Right cardiac atrium (tissue), 5 donors: Measurements from ENCODE around the gene ADIPOQ. TPM values are rescaled to one million over a fixed set of nuclear protein-coding genes. Genes with fewer than 3 reads are reported as not detected.
"Not testable (repeated sequence)": the region's sequence is repeated elsewhere in the genome, so short reads cannot be mapped to it uniquely, and the experiment has no call there.

Experiments
- ATAC-seq, 2 donors: fragments of 200-7000 bp; cut with Tn5 transposase; one replicate each; pipeline versions ENCODE4 v1.8.0 to v1.9.1; 2020; ENCODE audit warnings: moderate library complexity in 2 of 2, mild to moderate bottlenecking in 1 of 2
- DNase-seq, 3 donors: peaks; one replicate each; pipeline ENCODE4 v3.0.0-alpha.2; 2020
- H3K27ac ChIP-seq: one replicate; pipeline ENCODE4 v1.5.1; 2013; ENCODE audit warnings: mild to moderate bottlenecking, low read length, control low read depth, moderate library complexity
- H3K27me3 ChIP-seq: one replicate; pipeline ENCODE4 v1.6.1; 2013; ENCODE audit not compliant: control insufficient read depth, insufficient read depth
- H3K4me1 ChIP-seq: one replicate; pipeline ENCODE4 v1.6.1; 2013; ENCODE audit warnings: low read length; ENCODE audit not compliant: control insufficient read depth, insufficient read depth
- H3K4me3 ChIP-seq: one replicate; pipeline ENCODE4 v1.5.1; 2013; ENCODE audit warnings: low read length, control low read depth
- H3K9me3 ChIP-seq: one replicate; pipeline ENCODE4 v1.6.1; 2013; ENCODE audit warnings: low read length; ENCODE audit not compliant: control insufficient read depth
- WGBS: extraction: QIAGEN DNeasy Blood & Tissue Kit; methylation state at CpG from one replicate; pipeline ENCODE4 v1.1.7; 2013; 5-methylcytosine and 5-hydroxymethylcytosine counted together
- intact Hi-C, 4 donors: fragments of 100-400 bp; cut with DNase I; formaldehyde crosslinking; loops; one replicate each; pipeline versions ENCODE4 v1.11.0 to v1.14.0; 2022 to 2023
- polyA plus RNA-seq: library from polyadenylated mRNA; stranded (reverse); fragments of 200-250 nt; gene quantifications from one replicate; pipeline ENCODE4 v1.2.3, GENCODE V29; 2013
- total RNA-seq, 4 donors: library from RNA; stranded (reverse); fragmentation: NEBNext Ultra II Directional; extraction: Animal tissue kit (Norgen Biotek cat#: 25700); gene quantifications; one replicate each; pipeline ENCODE4 v1.2.1, GENCODE V29; 2021
- donor health status: healthy with polysubstance abuse.
- donor health status: DM: no; HTN: yes; CAD: no.
- donor health status: DM: no; HTN: no; CAD: no.
- donor health status: DM: no; HTN: yes; CAD: no; lungs with severe emphysema.
- donor health status: DM: yes; HTN: yes; CAD: no.

The ADIPOQ gene
- total and polyA plus RNA-seq, 5 donors: 0.28 to 24.2 (median 1.1) TPM

DNA sequence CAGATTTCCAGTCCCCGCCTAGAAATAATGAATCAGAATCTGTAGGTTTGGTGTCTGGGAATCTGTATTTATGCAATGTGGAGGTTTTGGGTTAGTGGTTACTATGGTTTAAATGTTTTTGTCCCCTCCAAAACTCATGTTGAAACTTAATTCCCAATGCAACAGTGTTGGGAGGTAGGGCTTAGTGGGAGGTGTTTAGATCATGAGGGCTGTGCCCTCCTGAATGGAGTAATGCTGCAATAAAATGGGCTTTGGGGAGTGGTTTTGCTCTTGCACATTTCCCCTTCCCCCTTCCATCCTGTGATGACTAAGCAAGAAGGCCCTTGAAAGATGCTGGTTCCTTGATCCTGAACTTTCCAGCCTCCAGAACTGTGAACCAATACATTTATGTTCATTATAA lies 27.1 kb upstream of the ADIPOQ start:
- Histone ChIP-seq H3K4me1 (no peaks in the 10 kb centered on the region), H3K4me3 (no peak overlapping the region), H3K9me3 (no peaks in the 10 kb centered on the region), H3K27ac (no peak overlapping the region), H3K27me3 (no peaks in the 10 kb centered on the region)
- ATAC-seq: no peak
- intact Hi-C loops: loop anchor here in 1 of 4 donors (10.0 kb wide), 1 partner anchor 201 kb away; the partner anchor contains the start of gene AHSG
- DNase-seq: no peak
- WGBS: 90% methylated on average over 1 of the region's 1 CpG

DNA sequence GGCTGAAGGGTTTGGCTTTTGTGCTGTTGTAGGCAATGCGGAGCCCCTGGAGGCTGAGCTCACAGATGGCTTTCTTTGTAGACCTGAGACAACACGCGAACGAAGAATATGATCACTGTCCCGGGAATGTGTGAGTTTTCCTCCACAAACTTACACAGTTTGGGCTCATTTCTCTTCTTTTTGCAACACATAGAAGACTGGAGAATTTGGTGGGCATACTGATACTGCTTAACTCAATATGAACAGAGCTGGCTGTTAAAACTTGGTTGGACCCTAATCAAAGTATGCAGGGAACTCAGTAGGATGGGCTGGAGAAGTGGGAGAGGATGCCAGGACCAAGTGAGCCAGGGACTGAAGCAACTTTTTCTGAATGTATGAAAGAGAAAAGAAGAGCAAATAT lies 24.0 kb upstream of the ADIPOQ start:
- H3K4me1 ChIP-seq: no peaks in the 10 kb centered on the region
- ATAC-seq (no peak), DNase-seq (no peak)
- H3K4me3 ChIP-seq: no peak overlapping the region
- intact Hi-C loops: loop anchor here in 1 of 4 donors (10.0 kb wide), 1 partner anchor 204 kb away; the partner anchor contains the start of gene AHSG
- H3K27me3 ChIP-seq: no peaks in the 10 kb centered on the region
- no peak overlapping the region for H3K27ac ChIP-seq
- 88% methylated on average over 5 of the region's 5 CpGs for WGBS
- no peaks in the 10 kb centered on the region for H3K9me3 ChIP-seq

DNA sequence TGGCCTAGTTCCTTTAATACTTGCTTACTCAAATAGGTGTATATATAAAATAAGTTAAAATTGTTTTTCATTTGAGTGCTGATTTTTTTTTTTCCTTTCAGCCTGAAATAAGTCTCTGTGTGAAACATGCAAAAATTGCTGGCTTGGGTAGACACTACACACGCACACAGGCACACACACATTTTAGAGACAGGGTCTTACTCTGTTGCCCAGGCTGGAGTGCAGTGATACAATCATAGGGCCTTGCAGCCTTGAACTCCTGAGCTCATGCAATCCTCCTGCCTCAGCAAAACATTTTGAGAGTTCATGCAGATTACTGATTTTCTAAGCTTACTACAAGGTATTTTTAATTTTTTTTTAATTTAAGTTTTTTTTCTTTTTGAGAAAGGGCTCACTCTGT lies 23.6 kb upstream of the ADIPOQ start:
- H3K27ac ChIP-seq: no peak overlapping the region
- ATAC-seq (no peak), DNase-seq (no peak)
- no peaks in the 10 kb centered on the region for H3K27me3 ChIP-seq
- no peaks in the 10 kb centered on the region for H3K9me3 ChIP-seq
- H3K4me3 ChIP-seq: no peak overlapping the region
- intact Hi-C loops: loop anchor here in 1 of 4 donors (10.0 kb wide), 1 partner anchor 204 kb away; the partner anchor contains the start of gene AHSG
- no peaks in the 10 kb centered on the region for H3K4me1 ChIP-seq
- 83% methylated on average over 1 of the region's 1 CpG for WGBS

DNA sequence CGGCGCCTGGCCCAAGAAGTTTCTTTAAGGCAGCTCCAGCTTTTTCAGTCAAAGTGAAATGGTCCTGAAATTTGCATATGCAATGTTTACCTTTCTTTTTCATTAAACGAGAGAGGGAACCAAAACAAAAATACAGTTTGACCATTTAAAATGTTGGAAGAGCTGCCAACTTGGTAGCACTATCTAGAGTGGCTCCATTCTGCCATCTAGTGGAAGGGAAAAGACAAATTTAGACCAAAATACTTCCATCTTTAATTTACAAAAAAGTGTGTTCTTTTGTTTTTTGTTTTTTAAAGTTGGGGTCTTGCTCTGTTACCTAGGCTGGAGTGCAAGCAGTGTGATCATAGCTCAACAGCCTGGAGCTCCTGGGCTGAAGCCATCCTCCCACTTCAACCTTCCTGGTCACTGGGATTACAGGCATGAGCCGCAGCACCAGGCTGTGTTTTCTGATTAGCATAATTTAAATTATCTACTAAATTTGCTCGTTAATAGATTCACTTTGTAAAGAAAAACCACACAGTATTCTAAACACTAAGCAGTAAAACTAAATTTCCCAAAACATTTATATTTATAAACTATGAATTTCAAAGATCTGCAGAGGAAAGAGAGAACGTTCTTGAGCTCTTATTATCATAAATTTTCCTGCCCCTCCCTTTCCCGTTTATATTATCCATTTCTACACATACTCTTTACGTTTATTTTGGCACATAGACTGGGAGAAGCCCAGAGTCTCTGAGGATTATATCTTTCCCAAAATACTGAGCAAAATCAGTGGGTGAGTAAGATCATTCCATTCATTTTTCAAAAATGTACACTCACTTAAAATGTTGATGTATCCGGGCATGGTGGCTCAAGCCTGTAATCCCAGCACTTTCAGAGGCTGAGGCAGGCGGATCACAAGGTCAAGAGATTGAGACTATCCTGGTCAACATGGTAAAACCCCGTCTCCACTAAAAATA lies 20.8 kb upstream of the ADIPOQ start:
- H3K27ac ChIP-seq: no peak overlapping the region
- no peak for DNase-seq
- no peaks in the 10 kb centered on the region for H3K4me1 ChIP-seq
- 38% methylated on average over 11 of the region's 11 CpGs for WGBS
- H3K27me3 ChIP-seq: no peaks in the 10 kb centered on the region
- ATAC-seq: peak in 1 of 2 donors; percentile 23
- no peaks in the 10 kb centered on the region for H3K9me3 ChIP-seq
- intact Hi-C loops: loop anchor here in 2 of 4 donors (5.0 kb wide), 1 partner anchor 204 kb away; no protein-coding TSS in a partner anchor
- no peak overlapping the region for H3K4me3 ChIP-seq

DNA sequence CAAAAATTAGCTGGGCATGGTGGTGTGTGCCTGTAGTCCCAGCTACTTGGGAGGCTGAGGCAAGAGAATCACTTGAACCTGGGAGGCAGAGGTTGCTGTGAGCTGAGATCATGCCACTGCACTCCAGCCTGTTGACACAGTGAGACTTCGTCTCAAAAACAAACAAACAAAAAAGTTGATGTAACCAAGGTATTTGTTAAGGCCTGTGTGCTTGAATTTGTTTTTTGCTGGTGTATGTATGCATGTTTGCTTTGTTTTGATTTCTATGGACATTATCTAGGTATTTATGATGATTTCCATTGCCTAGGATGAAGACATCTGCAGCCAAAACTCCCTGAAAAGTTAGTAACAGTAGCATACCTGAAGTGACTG lies 20.1 kb upstream of the ADIPOQ start:
- H3K4me1 ChIP-seq, H3K9me3 ChIP-seq, ATAC-seq, H3K4me3 ChIP-seq, H3K27ac ChIP-seq, H3K27me3 ChIP-seq, DNase-seq: not testable (repeated sequence)
- 65% methylated on average over 1 of the region's 1 CpG for WGBS
- intact Hi-C loops: loop anchor here in 2 of 4 donors (5.0 kb wide), 1 partner anchor 205 kb away; no protein-coding TSS in a partner anchor

DNA sequence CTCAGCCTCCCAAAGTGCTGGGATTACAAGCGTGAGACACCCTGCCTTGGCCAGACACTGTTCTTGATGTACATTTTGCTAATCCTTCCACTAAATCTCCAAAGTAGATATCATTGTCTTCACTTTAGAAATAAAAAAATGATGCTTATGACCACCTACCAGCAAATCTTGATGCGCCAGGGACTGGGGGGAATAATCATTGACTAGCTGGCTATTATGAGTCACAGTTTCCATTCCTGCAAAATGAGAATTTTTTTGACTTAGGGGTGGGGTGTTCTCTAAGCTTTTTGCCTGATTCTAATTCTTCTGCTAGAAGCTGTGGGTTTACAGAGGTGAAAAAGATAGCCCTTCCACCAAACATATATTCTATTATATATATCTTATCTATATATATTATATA lies 19.1 kb upstream of the ADIPOQ start:
- H3K4me3 ChIP-seq: no peak overlapping the region
- DNase-seq (no peak), ATAC-seq (no peak)
- H3K27ac ChIP-seq: no peak overlapping the region
- no peaks in the 10 kb centered on the region for H3K4me1 ChIP-seq
- intact Hi-C loops: loop anchor here in 2 of 4 donors (5.0 kb wide), 1 partner anchor 206 kb away; no protein-coding TSS in a partner anchor
- H3K9me3 ChIP-seq: no peaks in the 10 kb centered on the region
- WGBS: 79% methylated on average over 2 of the region's 2 CpGs
- H3K27me3 ChIP-seq: no peaks in the 10 kb centered on the region

DNA sequence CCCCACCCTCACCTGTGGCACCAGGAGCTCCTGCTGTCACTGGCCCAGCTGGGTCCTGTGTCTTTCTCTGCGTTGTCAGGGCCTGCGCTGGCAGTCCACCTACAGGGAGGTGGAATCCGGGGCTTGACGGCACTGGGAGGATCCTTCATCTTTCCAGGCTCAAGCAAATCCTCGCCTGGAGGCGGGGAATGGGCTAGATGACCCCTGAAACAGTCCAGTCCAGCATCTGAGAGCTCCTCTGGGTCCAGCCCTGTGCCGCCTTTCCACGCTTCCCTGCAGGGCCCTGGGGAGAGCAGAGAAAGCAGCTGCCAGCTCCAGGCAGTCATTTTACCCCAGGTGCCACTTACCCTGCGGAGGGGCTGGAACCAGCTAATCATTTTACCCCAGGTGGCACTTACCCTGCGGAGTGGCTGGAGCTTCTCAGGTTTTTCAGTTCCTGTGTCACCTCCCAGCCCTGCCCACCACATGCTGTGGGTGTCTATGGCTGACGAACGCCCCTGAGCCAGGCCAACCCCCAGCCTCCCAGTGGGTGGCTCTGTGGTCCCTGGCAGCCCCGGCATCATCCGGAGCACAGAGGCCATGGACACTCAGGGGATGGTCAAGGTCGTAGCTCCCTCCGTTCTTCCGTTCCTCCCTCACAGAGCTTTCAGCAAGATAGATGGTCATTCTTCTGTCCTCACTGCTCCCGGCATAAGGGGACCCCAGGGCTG lies 17.9 kb upstream of the ADIPOQ start:
- Histone ChIP-seq H3K4me1 (no peaks in the 10 kb centered on the region), H3K27me3 (no peaks in the 10 kb centered on the region), H3K27ac (no peak overlapping the region), H3K4me3 (no peak overlapping the region), H3K9me3 (no peaks in the 10 kb centered on the region)
- DNase-seq (no peak), ATAC-seq (no peak)
- intact Hi-C loops: loop anchor here in 2 of 4 donors (5.0 kb wide), 1 partner anchor 207 kb away; no protein-coding TSS in a partner anchor
- WGBS: 43% methylated on average over 18 of the region's 18 CpGs

DNA sequence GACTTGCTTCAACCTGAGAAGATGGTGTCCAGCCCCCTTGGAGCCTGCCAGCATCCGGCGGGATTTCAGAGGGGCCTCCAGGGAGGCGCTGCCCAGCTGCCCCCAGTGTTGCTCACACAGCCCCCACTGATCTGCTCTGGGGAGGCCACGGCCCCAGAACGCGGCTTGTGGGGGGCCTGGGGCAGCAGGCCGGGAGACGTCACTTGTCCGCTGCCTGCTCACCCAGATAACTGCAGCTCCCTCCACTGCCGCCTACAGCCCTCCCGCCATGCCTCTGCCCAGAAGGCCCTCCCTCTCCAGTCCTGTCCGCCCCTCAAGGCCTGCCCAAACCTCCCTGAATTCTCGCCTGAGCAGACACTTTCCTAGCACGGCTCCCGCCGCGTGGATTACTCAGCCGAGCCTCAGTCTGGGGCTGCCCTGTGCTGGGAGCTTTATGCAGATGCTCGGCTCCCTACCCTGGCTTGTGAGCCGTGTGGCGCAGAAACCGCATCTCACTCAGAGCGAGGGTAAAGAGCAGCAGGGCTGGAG lies 17.2 kb upstream of the ADIPOQ start:
- intact Hi-C loops: no loop called here
- no peak overlapping the region for H3K27ac ChIP-seq
- no peaks in the 10 kb centered on the region for H3K27me3 ChIP-seq
- H3K4me3 ChIP-seq: no peak overlapping the region
- no peaks in the 10 kb centered on the region for H3K9me3 ChIP-seq
- WGBS: 11% methylated on average over 23 of the region's 23 CpGs
- DNase-seq (peak; percentile 48 to 67 (median 61)), ATAC-seq (peak; percentile 32 to 42)
- H3K4me1 ChIP-seq: no peaks in the 10 kb centered on the region

DNA sequence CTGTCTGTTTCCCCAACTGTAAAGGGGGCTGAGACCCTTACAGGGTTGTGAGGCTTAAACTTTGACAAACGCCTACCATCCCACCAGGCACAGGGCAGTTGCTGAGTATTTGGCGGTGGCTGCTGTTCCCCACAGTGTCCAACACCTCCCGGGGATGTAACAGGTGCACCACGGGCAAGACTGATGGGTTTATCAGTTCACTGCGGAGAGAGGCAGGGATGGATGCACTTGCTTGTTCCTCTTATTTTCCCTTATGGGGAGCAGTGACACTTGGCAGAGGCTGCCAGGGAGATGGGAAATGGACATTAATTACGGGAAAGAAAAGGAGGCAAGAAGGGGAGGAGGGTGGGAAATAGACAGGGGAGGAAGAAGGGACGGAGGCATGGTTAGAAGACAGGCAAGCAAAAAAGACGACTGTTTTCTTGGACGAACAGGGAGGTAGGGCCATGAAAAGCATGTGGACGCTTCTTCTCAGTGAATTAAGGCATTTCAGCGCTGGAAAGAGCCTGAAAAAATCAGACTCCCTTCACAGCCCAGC lies 16.6 kb upstream of the ADIPOQ start:
- Histone ChIP-seq H3K27me3 (no peaks in the 10 kb centered on the region), H3K4me1 (no peaks in the 10 kb centered on the region), H3K27ac (no peak overlapping the region), H3K9me3 (no peaks in the 10 kb centered on the region), H3K4me3 (no peak overlapping the region)
- ATAC-seq: no peak
- intact Hi-C loops: no loop called here
- WGBS: 36% methylated on average over 11 of the region's 11 CpGs
- DNase-seq: no peak

DNA sequence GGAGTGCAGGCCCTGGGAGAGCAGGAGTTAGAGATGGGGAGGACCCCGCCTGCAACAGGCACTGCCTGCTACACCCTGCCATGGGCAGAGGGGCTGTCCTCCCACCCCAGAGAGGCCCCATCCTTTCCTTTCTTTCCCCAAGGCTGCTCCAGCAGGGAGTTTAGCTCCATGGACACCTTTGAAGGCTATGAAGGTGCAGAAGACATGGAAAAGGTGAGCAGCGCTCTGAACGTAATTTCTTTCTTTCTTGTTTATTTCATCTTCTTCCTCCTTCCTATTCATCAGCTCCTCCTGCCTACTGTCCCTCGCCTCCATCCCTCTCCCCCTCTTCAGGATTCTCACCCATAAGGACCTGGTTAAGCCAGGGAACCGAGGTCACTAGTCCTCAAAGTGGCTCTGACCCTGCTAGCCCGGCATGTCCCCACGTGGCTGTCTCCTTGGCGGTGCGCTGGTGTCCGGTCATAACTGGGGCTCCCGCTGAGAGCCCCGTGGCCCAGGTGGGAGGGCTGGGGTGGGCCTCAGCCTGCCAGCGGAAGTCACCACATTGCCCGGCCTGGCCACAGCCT lies 16.0 kb upstream of the ADIPOQ start:
- peak in 1 of 3 donors; percentile 47 for DNase-seq
- Histone ChIP-seq H3K27me3 (no peaks in the 10 kb centered on the region), H3K27ac (no peak overlapping the region), H3K4me1 (no peaks in the 10 kb centered on the region), H3K4me3 (peak overlapping the region; percentile 87), H3K9me3 (no peaks in the 10 kb centered on the region)
- intact Hi-C loops: no loop called here
- WGBS: 25% methylated on average over 14 of the region's 14 CpGs
- peak; percentile 26 to 30 for ATAC-seq
